ENCODE data around the gene CXCL3. TPM values are rescaled to one million over a fixed set of nuclear protein-coding genes. Genes with fewer than 3 reads are reported as not detected.

The CXCL3 gene
- 1.6 and 4.1 TPM in 2 replicates for total RNA-seq

DNA sequence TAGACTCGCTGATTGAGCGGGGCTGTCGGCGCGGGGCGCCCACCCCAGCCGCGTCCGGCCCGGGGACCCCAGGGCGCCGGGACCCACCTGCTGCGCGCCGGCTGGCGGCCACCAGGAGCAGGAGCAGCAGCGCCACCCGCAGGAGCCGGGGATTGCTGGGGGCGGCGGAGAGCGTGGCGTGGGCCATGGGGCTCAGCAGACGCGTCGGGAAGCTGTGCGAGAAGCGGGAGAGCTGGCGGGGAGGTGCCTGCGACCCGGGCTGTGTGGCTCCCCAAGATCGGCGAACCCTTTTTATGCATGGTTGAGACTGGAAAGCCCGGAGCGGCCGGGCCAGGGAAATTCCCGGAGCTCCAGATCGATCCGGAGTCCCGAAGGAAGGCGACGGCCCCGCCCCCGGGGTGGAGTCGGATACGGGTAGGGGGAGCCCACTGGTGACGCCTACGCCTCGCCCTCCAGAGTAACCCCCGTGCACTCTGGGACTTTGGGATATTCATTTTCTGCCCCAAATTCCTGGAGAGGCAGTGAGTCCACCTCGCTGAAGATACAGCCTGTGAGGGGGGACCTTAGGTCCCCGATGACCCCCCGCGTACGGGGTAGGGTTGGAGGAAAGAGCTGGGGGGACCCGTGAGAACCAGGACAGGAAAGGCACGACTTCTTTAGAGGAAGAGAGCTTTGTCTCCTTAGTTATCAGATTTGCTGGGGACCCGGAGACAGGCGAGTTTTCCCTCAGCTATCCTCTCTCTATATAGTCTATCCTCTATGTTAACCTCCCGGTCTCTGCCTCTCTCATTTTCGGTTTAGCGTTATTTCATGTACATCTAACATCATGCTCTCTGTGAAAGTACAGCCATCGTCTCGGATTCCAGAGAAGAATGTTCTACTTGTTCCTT lies at the start of gene CXCL3:
CXCL3 (minus strand) TSS at position 265 of the 890 bp plus-strand sequence; CDS start at position 187, 78 bp downstream.

DNA sequence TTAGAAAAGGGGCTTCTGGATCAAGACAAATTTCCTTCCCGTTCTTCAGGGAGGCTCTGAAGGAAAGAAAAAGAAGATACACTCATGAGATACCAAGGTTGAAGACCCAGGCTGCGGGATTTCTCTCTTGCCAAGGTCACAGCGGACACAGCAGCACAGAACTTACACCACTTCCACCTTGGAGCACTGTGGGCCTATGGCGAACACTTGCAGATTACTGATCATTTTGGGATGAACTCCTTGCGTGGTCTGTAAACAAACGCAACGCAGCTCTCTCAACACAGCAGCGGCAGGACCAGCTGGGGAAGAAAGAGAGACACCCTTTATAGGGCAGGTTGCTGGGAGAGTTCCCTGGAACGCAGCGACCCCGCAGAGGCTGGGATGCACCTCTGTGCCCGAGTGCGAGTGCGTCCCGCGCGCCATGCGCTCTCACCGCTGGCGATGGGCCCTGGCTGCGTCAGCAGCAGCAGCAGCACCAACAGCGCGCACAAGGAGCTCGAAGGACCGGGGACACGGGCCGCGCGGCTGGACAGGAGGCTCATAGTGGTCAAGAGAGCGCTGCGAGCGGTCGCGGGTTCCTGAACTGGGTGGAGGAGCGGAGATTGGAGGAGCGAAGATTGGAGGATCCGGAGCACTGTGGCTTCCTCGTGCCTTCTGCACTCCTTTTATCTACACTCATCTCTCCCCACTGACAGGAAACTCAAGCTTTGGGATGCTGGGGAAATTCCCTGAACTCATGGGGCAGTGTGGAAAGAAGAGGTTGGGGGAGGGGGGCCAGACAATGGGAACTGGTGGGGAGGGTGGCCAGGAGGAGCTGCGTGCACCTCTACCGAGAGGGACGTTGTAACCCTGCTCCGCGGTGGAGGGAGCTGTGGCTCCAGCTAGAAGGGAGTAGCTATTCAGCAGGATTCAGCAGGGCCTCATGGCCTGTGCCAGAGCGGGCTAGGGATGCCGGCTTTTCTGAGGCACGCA lies 40.2 kb downstream of the CXCL3 start, which contains the start of gene CXCL5:
CXCL5 (minus strand) TSS at position 638 of the 972 bp plus-strand sequence; CDS start at position 542, 96 bp downstream.

DNA sequence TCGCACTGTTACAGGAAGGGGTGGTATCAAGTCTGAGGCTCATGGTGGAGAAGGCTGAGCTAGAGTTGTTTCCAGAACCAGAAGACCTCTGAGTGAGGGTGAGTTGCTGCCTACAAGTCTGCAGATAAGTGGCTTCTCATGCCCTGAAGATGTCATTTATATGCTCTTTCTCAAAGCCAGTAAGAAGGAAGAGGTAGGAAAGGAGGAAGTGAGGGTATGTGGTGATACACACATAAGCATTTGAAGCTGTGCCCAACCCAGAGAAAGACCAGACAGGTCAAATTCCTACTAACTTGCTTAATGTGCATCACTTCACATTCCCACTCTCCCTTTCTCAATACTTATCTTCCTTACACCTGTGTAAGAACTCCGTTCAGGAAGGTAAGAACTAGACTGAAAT lies 50.4 kb downstream of the CXCL3 start, which contains the start of gene PPBP:
PPBP (minus strand) TSS at position 130 of the 400 bp plus-strand sequence; CDS start at position 43, 87 bp downstream.

Other genes with a start within 250 kb of the CXCL3 start
- 6.2 and 6.7 TPM in 2 replicates for gene CXCL6, start 202.0 kb downstream of the CXCL3 start, total RNA-seq
- gene PF4V1, start 185.4 kb downstream of the CXCL3 start, total RNA-seq, result 0.25 TPM in 1 of 2 replicates, not detected in the other
- gene CXCL1, start 169.3 kb downstream of the CXCL3 start, total RNA-seq, result 30.3 and 35.5 TPM in 2 replicates
- 0.81 and 4.4 TPM in 2 replicates for gene PF4, start 56.7 kb downstream of the CXCL3 start, total RNA-seq
- not detected in 2 replicates for gene PPBP, start 50.5 kb downstream of the CXCL3 start, total RNA-seq
- gene CXCL5, start 40.0 kb downstream of the CXCL3 start, total RNA-seq, result 12.4 and 25.9 TPM in 2 replicates
- 7.2 and 7.4 TPM in 2 replicates for gene CXCL2, start 60.5 kb upstream of the CXCL3 start, total RNA-seq
- 6.1 and 6.5 TPM in 2 replicates for gene MTHFD2L, start 119.4 kb upstream of the CXCL3 start, total RNA-seq

All from mesangial cell (primary cell).